ENCODE measurements around the gene RNF11.

The RNF11 gene

GRCh38 chr1:51272916-51273315 is 36.8 kb downstream of the RNF11 start:
- Histone ChIP-seq H3K27me3 (replicated peaks) (no peaks in the 10 kb centered on the region), H3K27ac (no peak overlapping the region), H3K36me3 (replicated peaks) (peaks cover 7% of the 10 kb centered on the region), H3K4me3 (ENCODE audit: low read depth, low read length) (no peak overlapping the region)
- no peak for TF ChIP-seq CTCF (IDR thresholded peaks at IDR 0.05; ENCODE audit: low read depth, low read length, missing control alignments)
- in situ Hi-C loops (cut with HindIII; ENCODE audit: low pct_ligation_motif_present, low sequenced_read_pairs), result no loop called here
- no peak for DNase-seq

- DNase-seq, result no peak
- Histone ChIP-seq H3K36me3 (replicated peaks) (peaks cover 7% of the 10 kb centered on the region), H3K27ac (no peak overlapping the region), H3K27me3 (replicated peaks) (no peaks in the 10 kb centered on the region), H3K4me3 (ENCODE audit: low read depth, low read length) (no peak overlapping the region)
- in situ Hi-C loops (cut with HindIII; ENCODE audit: low pct_ligation_motif_present, low sequenced_read_pairs), result no loop called here
- TF ChIP-seq CTCF (IDR thresholded peaks at IDR 0.05; ENCODE audit: low read depth, low read length, missing control alignments), result no peak
These were observed 38.6 kb downstream of the RNF11 start for GRCh38 chr1:51274676-51275075.

GRCh38 chr1:51276286-51276685 is 40.2 kb downstream of the RNF11 start:
- DNase-seq, result no peak
- Histone ChIP-seq H3K27me3 (replicated peaks) (no peaks in the 10 kb centered on the region), H3K4me3 (ENCODE audit: low read depth, low read length) (no peak overlapping the region), H3K36me3 (replicated peaks) (peaks cover 4% of the 10 kb centered on the region), H3K27ac (no peak overlapping the region)
- in situ Hi-C loops (cut with HindIII; ENCODE audit: low pct_ligation_motif_present, low sequenced_read_pairs), result no loop called here
- TF ChIP-seq CTCF (IDR thresholded peaks at IDR 0.05; ENCODE audit: low read depth, low read length, missing control alignments), result no peak

GRCh38 chr1:51280321-51280978 is 44.4 kb downstream of the RNF11 start:
- Histone ChIP-seq H3K27me3 (replicated peaks) (no peaks in the 10 kb centered on the region), H3K36me3 (replicated peaks) (peaks cover 4% of the 10 kb centered on the region), H3K27ac (no peak overlapping the region), H3K4me3 (ENCODE audit: low read depth, low read length) (no peak overlapping the region)
- no peak for TF ChIP-seq CTCF (IDR thresholded peaks at IDR 0.05; ENCODE audit: low read depth, low read length, missing control alignments)
- DNase-seq, result no peak
- in situ Hi-C loops (cut with HindIII; ENCODE audit: low pct_ligation_motif_present, low sequenced_read_pairs), result no loop called here

GRCh38 chr1:51281807-51282206 is 45.7 kb downstream of the RNF11 start:
- in situ Hi-C loops (cut with HindIII; ENCODE audit: low pct_ligation_motif_present, low sequenced_read_pairs), result no loop called here
- no peak for TF ChIP-seq CTCF (IDR thresholded peaks at IDR 0.05; ENCODE audit: low read depth, low read length, missing control alignments)
- H3K27me3 ChIP-seq (replicated peaks), result no peaks in the 10 kb centered on the region
- H3K4me3 ChIP-seq (ENCODE audit: low read depth, low read length), result no peak overlapping the region
- no peak for DNase-seq
- H3K27ac ChIP-seq, result no peak overlapping the region
- peaks cover 4% of the 10 kb centered on the region for H3K36me3 ChIP-seq (replicated peaks)

- H3K27ac ChIP-seq, result no peak overlapping the region
- DNase-seq, result no peak
- no peak overlapping the region for H3K4me3 ChIP-seq (ENCODE audit: low read depth, low read length)
- in situ Hi-C loops (cut with HindIII; ENCODE audit: low pct_ligation_motif_present, low sequenced_read_pairs), result no loop called here
- TF ChIP-seq CTCF (IDR thresholded peaks at IDR 0.05; ENCODE audit: low read depth, low read length, missing control alignments), result no peak
- peaks cover 4% of the 10 kb centered on the region for H3K36me3 ChIP-seq (replicated peaks)
- no peaks in the 10 kb centered on the region for H3K27me3 ChIP-seq (replicated peaks)
These were observed 46.5 kb downstream of the RNF11 start for GRCh38 chr1:51282605-51283004.
